ENCODE results near the gene CMTM2. TPM values are rescaled to one million over a fixed set of nuclear protein-coding genes. Genes with fewer than 3 reads are reported as not detected.

Gene CMTM2
- total RNA-seq, 2 experiments from 2014 or later: 0.19 to 0.91 TPM

- intact Hi-C loops (cut with micrococcal nuclease; ENCODE audit: unreplicated experiment): loop anchor here (2.0 kb wide), 1 partner anchor 14 kb away; no protein-coding TSS in a partner anchor
- H3K9me3 ChIP-seq (ENCODE audit: low read length): no peaks in the 10 kb centered on the region
- ChIA-PET POLR2A (interaction anchor here (0.7 to 3.6 kb wide), 3 partner anchors 10 to 13 kb away, joined by 3 to 23 read pairs (median 15); partner anchors contain the start of gene CKLF), CTCF (ENCODE audit: unreplicated experiment) (interaction anchor here (1.0 kb wide), 1 partner anchor 14 kb away, joined by 3 read pairs; the partner anchor contains the start of gene CKLF)
- no peak for DNase-seq (ENCODE audit: low spot score)
- no peak for TF ChIP-seq CTCF (conservative IDR thresholded peaks at IDR 0.05; ENCODE audit: low read length)
- TF ChIP-seq EZH2phosphoT487 (IDR thresholded peaks at IDR 0.05; ENCODE audit: borderline replicate concordance, low read depth, low read length): no peak
- no peaks in the 10 kb centered on the region for H3K36me3 ChIP-seq (ENCODE audit: insufficient read depth, low read length)
- H2AFZ ChIP-seq (ENCODE audit: low read length): no peak overlapping the region
- H3K79me2 ChIP-seq (ENCODE audit: insufficient read depth, low read depth, low read length): no peaks in the 10 kb centered on the region
- H3K27ac ChIP-seq (ENCODE audit: low read depth, low read length, poor library complexity, severe bottlenecking): no peak overlapping the region
- no TSS peak for BruUV-seq (replicated peaks)
- no peak overlapping the region for H3K4me2 ChIP-seq (ENCODE audit: low read length)
- no peaks in the 10 kb centered on the region for H4K20me1 ChIP-seq (ENCODE audit: insufficient read depth, low read length)
- H3K4me3 ChIP-seq (ENCODE audit: low read depth, low read length, poor library complexity, severe bottlenecking): no peak overlapping the region
- H3K9me2 ChIP-seq (ENCODE audit: insufficient read depth, low read length): no peaks in the 10 kb centered on the region
- peaks cover 27% of the 10 kb centered on the region for H3K4me1 ChIP-seq (ENCODE audit: insufficient read depth, low read length, poor library complexity, severe bottlenecking)
These were observed 40.4 kb upstream of the CMTM2 start for GRCh38 chr16:66538910-66539309.

- Histone ChIP-seq H3K79me2 (ENCODE audit: insufficient read depth, low read depth, low read length) (no peaks in the 10 kb centered on the region), H4K20me1 (ENCODE audit: insufficient read depth, low read length) (no peaks in the 10 kb centered on the region), H2AFZ (ENCODE audit: low read length) (no peak overlapping the region), H3K27ac (ENCODE audit: low read depth, low read length, poor library complexity, severe bottlenecking) (no peak overlapping the region), H3K4me1 (ENCODE audit: insufficient read depth, low read length, poor library complexity, severe bottlenecking) (peaks cover 34% of the 10 kb centered on the region), H3K9me2 (ENCODE audit: insufficient read depth, low read length) (no peaks in the 10 kb centered on the region), H3K4me3 (ENCODE audit: low read depth, low read length, poor library complexity, severe bottlenecking) (peak overlapping the region; percentile 12), H3K9me3 (ENCODE audit: low read length) (no peaks in the 10 kb centered on the region), H3K36me3 (ENCODE audit: insufficient read depth, low read length) (no peaks in the 10 kb centered on the region), H3K4me2 (ENCODE audit: low read length) (peak overlapping the region; percentile 55)
- ChIA-PET CTCF (ENCODE audit: unreplicated experiment) (interaction anchor here (1.0 kb wide), 1 partner anchor 13 kb away, joined by 3 read pairs; the partner anchor contains the start of gene CKLF), POLR2A (interaction anchor here (0.7 to 3.6 kb wide), 5 partner anchors 12 to 852 kb away, joined by 4 to 23 read pairs (median 6); partner anchors contain the start of gene CKLF)
- DNase-seq (ENCODE audit: low spot score): peak; percentile 77
- no TSS peak for BruUV-seq (replicated peaks)
- TF ChIP-seq EZH2phosphoT487 (IDR thresholded peaks at IDR 0.05; ENCODE audit: borderline replicate concordance, low read depth, low read length): no peak
- TF ChIP-seq CTCF (conservative IDR thresholded peaks at IDR 0.05; ENCODE audit: low read length): no peak
- intact Hi-C loops (cut with micrococcal nuclease; ENCODE audit: unreplicated experiment): loop anchor here (2.0 kb wide), 1 partner anchor 15 kb away; no protein-coding TSS in a partner anchor
These were observed 39.4 kb upstream of the CMTM2 start for GRCh38 chr16:66539623-66540469.
